ENCODE measurements around the gene CELF4.

The CELF4 gene

GRCh38 chr18:37520508-37520907, 45.1 kb downstream of the CELF4 start:
- Histone ChIP-seq H3K9ac (ENCODE audit: low read length) (no peak overlapping the region), H2AFZ (ENCODE audit: low read depth, low read length, severe bottlenecking) (no peak overlapping the region), H3K9me2 (replicated peaks; ENCODE audit: insufficient read depth, low read length) (no peaks in the 10 kb centered on the region), H4K20me1 (ENCODE audit: low read depth, low read length) (no peaks in the 10 kb centered on the region), H3K9me3 (ENCODE audit: insufficient read depth, low read length) (no peaks in the 10 kb centered on the region), H3K4me2 (ENCODE audit: low read depth, low read length, poor library complexity, severe bottlenecking) (no peak overlapping the region), H3K27ac (ENCODE audit: low read depth, low read length) (no peak overlapping the region), H3K79me2 (ENCODE audit: insufficient read depth, low read length) (no peaks in the 10 kb centered on the region), H3K4me3 (ENCODE audit: insufficient read depth, low read length, poor library complexity, severe bottlenecking) (no peak overlapping the region), H3K36me3 (ENCODE audit: low read length) (no peaks in the 10 kb centered on the region), H3F3A (ENCODE audit: insufficient read depth) (no peaks in the 10 kb centered on the region), H3K27me3 (ENCODE audit: low read length) (no peaks in the 10 kb centered on the region)
- TF ChIP-seq CTCF (IDR thresholded peaks at IDR 0.05; ENCODE audit: insufficient read depth, low read length, poor library complexity, severe bottlenecking): no peak
- no peak for TF ChIP-seq EZH2phosphoT487 (conservative IDR thresholded peaks at IDR 0.05; ENCODE audit: low read length)

- Histone ChIP-seq H3K4me3 (ENCODE audit: insufficient read depth, low read length, poor library complexity, severe bottlenecking) (no peak overlapping the region), H2AFZ (ENCODE audit: low read depth, low read length, severe bottlenecking) (no peak overlapping the region), H3F3A (ENCODE audit: insufficient read depth) (no peaks in the 10 kb centered on the region), H3K27me3 (ENCODE audit: low read length) (no peaks in the 10 kb centered on the region), H3K4me2 (ENCODE audit: low read depth, low read length, poor library complexity, severe bottlenecking) (no peak overlapping the region), H3K9ac (ENCODE audit: low read length) (no peak overlapping the region), H3K79me2 (ENCODE audit: insufficient read depth, low read length) (no peaks in the 10 kb centered on the region), H3K27ac (ENCODE audit: low read depth, low read length) (no peak overlapping the region), H3K9me3 (ENCODE audit: insufficient read depth, low read length) (no peaks in the 10 kb centered on the region), H3K36me3 (ENCODE audit: low read length) (no peaks in the 10 kb centered on the region), H4K20me1 (ENCODE audit: low read depth, low read length) (no peaks in the 10 kb centered on the region), H3K9me2 (replicated peaks; ENCODE audit: insufficient read depth, low read length) (no peaks in the 10 kb centered on the region)
- TF ChIP-seq CTCF (IDR thresholded peaks at IDR 0.05; ENCODE audit: insufficient read depth, low read length, poor library complexity, severe bottlenecking): no peak
- TF ChIP-seq EZH2phosphoT487 (conservative IDR thresholded peaks at IDR 0.05; ENCODE audit: low read length): no peak
Measured at GRCh38 chr18:37519510-37520135, 46.0 kb downstream of the CELF4 start.

- no peak overlapping the region for H3K4me3 ChIP-seq (ENCODE audit: insufficient read depth, low read length, poor library complexity, severe bottlenecking)
- H3K27ac ChIP-seq (ENCODE audit: low read depth, low read length): no peak overlapping the region
- H2AFZ ChIP-seq (ENCODE audit: low read depth, low read length, severe bottlenecking): no peak overlapping the region
- no peaks in the 10 kb centered on the region for H3K36me3 ChIP-seq (ENCODE audit: low read length)
- H3K9me3 ChIP-seq (ENCODE audit: insufficient read depth, low read length): no peaks in the 10 kb centered on the region
- no peak overlapping the region for H3K4me2 ChIP-seq (ENCODE audit: low read depth, low read length, poor library complexity, severe bottlenecking)
- H3K9me2 ChIP-seq (replicated peaks; ENCODE audit: insufficient read depth, low read length): no peaks in the 10 kb centered on the region
- H3K9ac ChIP-seq (ENCODE audit: low read length): no peak overlapping the region
- H3K27me3 ChIP-seq (ENCODE audit: low read length): no peaks in the 10 kb centered on the region; the same call in 1 of the 2 replicates
- no peak for TF ChIP-seq EZH2phosphoT487 (conservative IDR thresholded peaks at IDR 0.05; ENCODE audit: low read length)
- no peak for TF ChIP-seq CTCF (IDR thresholded peaks at IDR 0.05; ENCODE audit: insufficient read depth, low read length, poor library complexity, severe bottlenecking)
- H3F3A ChIP-seq (ENCODE audit: insufficient read depth): no peaks in the 10 kb centered on the region
- H3K79me2 ChIP-seq (ENCODE audit: insufficient read depth, low read length): no peaks in the 10 kb centered on the region
- H4K20me1 ChIP-seq (ENCODE audit: low read depth, low read length): no peaks in the 10 kb centered on the region
Measured at GRCh38 chr18:37516361-37516853, 49.2 kb downstream of the CELF4 start.
